ENCODE data around the gene CEACAM6. TPM values are rescaled to one million over a fixed set of nuclear protein-coding genes. Genes with fewer than 3 reads are reported as not detected.
A peak's percentile ranks its signal among the peaks of the same experiment; 100 is the strongest.

CEACAM6 gene
- total RNA-seq, 2 experiments from 2014 or later, result not detected

GRCh38 chr19:41816761-41817160, 61.4 kb downstream of the CEACAM6 start:
- Mint-ChIP-seq H3K4me3 (no peak overlapping the region), H3K9me3 (ENCODE audit: insufficient read depth) (no peaks in the 10 kb centered on the region), H3K36me3 (ENCODE audit: low read depth) (no peaks in the 10 kb centered on the region), H3K27ac (no peak overlapping the region), H3K4me1 (ENCODE audit: low read depth) (peaks cover 10% of the 10 kb centered on the region), H3K27me3 (ENCODE audit: low read depth) (peaks cover 8% of the 10 kb centered on the region)
- DNase-seq (no peak), ATAC-seq (no peak)
- CTCF ChIA-PET, result interaction anchor here (1.5 to 3.0 kb wide), 2 partner anchors 22 to 24 kb away, joined by 8 to 9 read pairs; no protein-coding TSS in a partner anchor
- POLR2A ChIA-PET, result no interaction called here

DNA sequence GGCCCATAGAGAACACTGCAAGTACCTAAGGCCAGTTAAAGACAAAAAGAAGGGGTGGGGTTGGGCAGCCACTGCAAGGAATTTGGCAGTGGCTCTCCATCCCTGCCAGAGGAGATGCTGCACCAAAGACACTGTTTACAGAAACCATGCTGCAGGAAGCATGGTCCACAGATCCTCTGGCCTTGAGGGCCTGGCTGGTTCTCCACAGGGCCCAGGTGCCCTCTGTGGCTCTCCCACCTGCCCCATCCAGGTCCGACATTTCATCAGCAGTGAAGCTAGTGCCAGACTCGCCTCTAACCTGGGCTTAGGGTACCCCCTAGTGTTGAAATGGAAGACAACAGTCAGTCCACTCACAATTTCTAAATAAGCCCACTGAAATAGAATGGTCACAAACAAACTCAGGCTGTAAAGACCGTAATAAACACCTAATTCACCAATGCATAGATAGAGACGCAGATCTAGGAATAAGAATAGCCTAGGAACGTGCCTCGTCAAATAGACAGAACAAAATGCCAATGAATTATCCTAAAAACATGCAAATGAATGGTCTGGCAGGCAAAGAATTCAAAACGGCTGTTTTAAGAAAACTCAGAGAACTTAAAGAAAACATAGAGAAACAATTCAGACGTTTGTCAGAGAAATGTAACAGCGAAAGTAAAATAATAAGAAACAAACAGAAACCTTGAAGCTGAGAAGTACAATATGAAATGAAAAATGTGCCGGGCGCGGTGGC, 65.8 kb downstream of the CEACAM6 start:
- H3K9me3 Mint-ChIP-seq (ENCODE audit: insufficient read depth), result no peaks in the 10 kb centered on the region
- ATAC-seq (peak; percentile 88), DNase-seq (peak; percentile 66)
- ChIA-PET POLR2A (no interaction called here), CTCF (interaction anchor here (0.6 to 8.5 kb wide), 13 partner anchors 10 to 179 kb away, joined by 3 to 152 read pairs (median 4); partner anchors contain the start of genes CEACAM3 and RPS19)
- H3K27ac Mint-ChIP-seq, result no peak overlapping the region
- no peaks in the 10 kb centered on the region for H3K36me3 Mint-ChIP-seq (ENCODE audit: low read depth)
- peaks cover 16% of the 10 kb centered on the region for H3K27me3 Mint-ChIP-seq (ENCODE audit: low read depth)
- no peaks in the 10 kb centered on the region for H3K4me1 Mint-ChIP-seq (ENCODE audit: low read depth)
- H3K4me3 Mint-ChIP-seq, result no peak overlapping the region

Other genes with a start within 250 kb of the CEACAM6 start
- 10 to 100 TPM; 41.8 to 49.4 TPM for gene CEACAM21, start 179.4 kb upstream of the CEACAM6 start, total RNA-seq
- gene CEACAM4, start 128.5 kb upstream of the CEACAM6 start, total RNA-seq, result not detected
- gene CEACAM7, start 67.3 kb upstream of the CEACAM6 start, total RNA-seq, result not detected
- gene CEACAM5, start 46.9 kb upstream of the CEACAM6 start, total RNA-seq, result not detected
- gene CEACAM3, start 41.1 kb downstream of the CEACAM6 start, total RNA-seq, result not detected
- not detected for gene LYPD4, start 89.2 kb downstream of the CEACAM6 start, total RNA-seq
- gene DMRTC2, start 89.5 kb downstream of the CEACAM6 start, total RNA-seq, result not detected
- 1,000 to 10,000 TPM; 3,024 to 3,056 TPM for gene RPS19, start 104.7 kb downstream of the CEACAM6 start, total RNA-seq
- 10 to 100 TPM; 17.4 to 21.5 TPM for gene CD79A, start 121.7 kb downstream of the CEACAM6 start, total RNA-seq
- 100 to 1,000 TPM; 515 to 537 TPM for gene ARHGEF1, start 127.7 kb downstream of the CEACAM6 start, total RNA-seq
- 1 to 10 TPM in 1 of 2 experiments, under 1 TPM in 1; 0.84 to 1.1 TPM for gene ERFL, start 172.9 kb downstream of the CEACAM6 start, total RNA-seq
- gene RABAC1, start 203.8 kb downstream of the CEACAM6 start, total RNA-seq, result 10 to 100 TPM; 63.0 to 63.4 TPM
- gene ATP1A3, start 238.7 kb downstream of the CEACAM6 start, total RNA-seq, result 1 to 10 TPM; 2.3 to 3.3 TPM